Bronchial epithelial cell (primary cell): ENCODE results near the gene KAZN. TPM values are rescaled to one million over a fixed set of nuclear protein-coding genes. Genes with fewer than 3 reads are reported as not detected.

Experiments
- DNase-seq: peaks from one replicate; pipeline ENCODE4 v3.0.0-alpha.2; 2010; ENCODE audit warnings: low read depth
- FAIRE-seq: peaks from 2 replicates; lab custom pipeline; 2011; peaks lifted over from hg19 to GRCh38; lab: Jason Lieb, UNC
- H3K27me3 ChIP-seq: 2 replicates; pipeline ENCODE4 v1.5.1; 2011; ENCODE audit warnings: low read length; ENCODE audit not compliant: control insufficient read depth, insufficient read depth
- H3K36me3 ChIP-seq: 2 replicates; pipeline ENCODE4 v1.5.1; 2011; ENCODE audit warnings: low read length; ENCODE audit not compliant: control insufficient read depth, insufficient read depth
- H3K4me3 ChIP-seq: 2 replicates; pipeline ENCODE4 v1.5.1; 2011; ENCODE audit warnings: mild to moderate bottlenecking, low read depth, low read length, control low read depth
- total RNA-seq: library from RNA; depleted of rRNA; stranded (reverse); fragments of >200 nt; gene quantifications from 2 replicates; pipeline ENCODE4 v1.2.1, GENCODE V29; 2014
- TF ChIP-seq, protein P1 (sequence below): IDR thresholded peaks from 2 replicates; pipeline ENCODE4 v1.5.1; 2011; ENCODE audit warnings: mild to moderate bottlenecking, moderate library complexity, low read length, control low read depth, inconsistent platforms; ENCODE audit not compliant: insufficient read depth, severe bottlenecking

The KAZN gene
- total RNA-seq, 1 donor from 2014 or later: 4.7 TPM

DNA sequence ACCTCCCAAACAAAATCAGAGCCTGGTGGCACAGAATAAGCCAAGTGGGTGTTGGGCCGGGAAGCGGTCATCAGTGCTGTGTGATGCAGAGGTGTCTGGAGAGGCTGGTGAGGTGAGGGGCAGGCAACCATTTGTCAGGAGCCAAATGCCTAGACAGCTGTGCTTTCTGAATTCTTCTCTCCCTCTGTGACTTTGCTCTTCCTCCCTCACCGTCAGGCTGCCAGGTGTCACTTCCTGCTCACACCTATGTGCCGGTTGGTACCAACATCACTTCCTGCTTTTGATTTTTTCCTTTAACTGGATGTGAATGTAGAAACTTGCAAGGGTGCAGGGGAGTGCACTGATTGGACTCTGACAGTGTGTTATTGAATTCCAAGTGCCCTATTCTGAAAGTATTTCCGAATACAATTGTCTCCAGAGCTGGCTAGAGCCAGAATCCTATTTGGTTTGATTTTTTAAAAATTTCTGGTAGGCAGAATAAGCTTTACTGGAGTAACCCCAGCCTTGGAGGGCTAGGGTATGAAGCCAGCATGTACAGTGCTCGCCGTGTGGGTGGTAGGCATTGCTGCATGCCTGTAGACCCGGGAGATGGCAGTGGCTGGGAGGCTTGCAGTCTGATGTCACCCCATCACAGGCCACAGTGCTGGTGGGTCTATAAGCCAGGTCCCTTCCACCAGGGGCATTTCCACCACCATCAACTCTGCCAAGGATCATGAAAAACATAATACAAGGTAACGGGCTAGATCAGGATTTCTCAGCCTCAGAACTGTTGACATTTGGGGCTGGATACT is 210.9 kb downstream of the KAZN start:
- TF ChIP-seq, protein P1, sequence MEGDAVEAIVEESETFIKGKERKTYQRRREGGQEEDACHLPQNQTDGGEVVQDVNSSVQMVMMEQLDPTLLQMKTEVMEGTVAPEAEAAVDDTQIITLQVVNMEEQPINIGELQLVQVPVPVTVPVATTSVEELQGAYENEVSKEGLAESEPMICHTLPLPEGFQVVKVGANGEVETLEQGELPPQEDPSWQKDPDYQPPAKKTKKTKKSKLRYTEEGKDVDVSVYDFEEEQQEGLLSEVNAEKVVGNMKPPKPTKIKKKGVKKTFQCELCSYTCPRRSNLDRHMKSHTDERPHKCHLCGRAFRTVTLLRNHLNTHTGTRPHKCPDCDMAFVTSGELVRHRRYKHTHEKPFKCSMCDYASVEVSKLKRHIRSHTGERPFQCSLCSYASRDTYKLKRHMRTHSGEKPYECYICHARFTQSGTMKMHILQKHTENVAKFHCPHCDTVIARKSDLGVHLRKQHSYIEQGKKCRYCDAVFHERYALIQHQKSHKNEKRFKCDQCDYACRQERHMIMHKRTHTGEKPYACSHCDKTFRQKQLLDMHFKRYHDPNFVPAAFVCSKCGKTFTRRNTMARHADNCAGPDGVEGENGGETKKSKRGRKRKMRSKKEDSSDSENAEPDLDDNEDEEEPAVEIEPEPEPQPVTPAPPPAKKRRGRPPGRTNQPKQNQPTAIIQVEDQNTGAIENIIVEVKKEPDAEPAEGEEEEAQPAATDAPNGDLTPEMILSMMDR: no peak

DNA sequence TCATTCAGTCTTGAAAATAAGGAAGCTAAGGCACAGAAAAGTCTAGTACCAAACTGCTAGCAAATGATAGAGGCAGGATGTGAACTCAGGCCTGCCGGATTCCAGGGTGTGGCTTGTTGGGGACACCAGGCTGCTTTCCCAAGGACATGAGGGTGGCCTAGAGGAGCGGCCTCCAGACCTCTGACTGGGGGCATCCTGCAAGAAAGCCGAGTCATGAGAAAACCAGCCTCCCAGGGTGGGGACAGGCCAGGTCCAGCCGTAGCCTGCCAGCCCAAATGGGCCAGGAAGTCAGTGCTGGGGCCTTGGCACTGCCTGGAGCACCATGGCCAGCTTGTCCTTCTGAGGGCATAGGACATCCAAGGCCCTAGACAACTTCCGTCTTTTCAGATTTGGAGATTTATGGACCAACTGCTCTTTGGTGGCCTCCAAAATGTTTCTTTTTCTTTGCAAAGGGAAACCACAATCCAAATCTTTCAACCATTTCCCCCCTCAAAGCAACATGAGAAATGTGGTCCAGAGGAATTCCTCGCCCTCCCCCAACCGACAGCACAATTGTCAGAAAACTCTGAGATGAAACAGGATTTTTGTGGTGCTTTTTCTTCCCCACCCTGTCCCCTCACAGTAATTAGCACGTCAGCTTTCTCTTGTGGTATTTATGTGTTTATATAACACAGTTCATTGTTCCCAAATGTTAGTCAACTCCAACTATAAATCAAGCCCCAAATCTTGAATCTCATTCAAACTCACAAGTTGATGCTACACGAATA is 212.3 kb downstream of the KAZN start:
- no peak for DNase-seq
- Histone ChIP-seq H3K27me3 (no peaks in the 10 kb centered on the region), H3K36me3 (no peaks in the 10 kb centered on the region), H3K4me3 (no peak overlapping the region)
- TF ChIP-seq, protein P1: no peak
- FAIRE-seq: no peak

More for the DNA sequence above, 210.9 kb downstream of the KAZN start:
- no peak for FAIRE-seq
- no peak overlapping the region for H3K4me3 ChIP-seq
- H3K27me3 ChIP-seq: no peaks in the 10 kb centered on the region
- no peaks in the 10 kb centered on the region for H3K36me3 ChIP-seq
- DNase-seq: no peak

DNA sequence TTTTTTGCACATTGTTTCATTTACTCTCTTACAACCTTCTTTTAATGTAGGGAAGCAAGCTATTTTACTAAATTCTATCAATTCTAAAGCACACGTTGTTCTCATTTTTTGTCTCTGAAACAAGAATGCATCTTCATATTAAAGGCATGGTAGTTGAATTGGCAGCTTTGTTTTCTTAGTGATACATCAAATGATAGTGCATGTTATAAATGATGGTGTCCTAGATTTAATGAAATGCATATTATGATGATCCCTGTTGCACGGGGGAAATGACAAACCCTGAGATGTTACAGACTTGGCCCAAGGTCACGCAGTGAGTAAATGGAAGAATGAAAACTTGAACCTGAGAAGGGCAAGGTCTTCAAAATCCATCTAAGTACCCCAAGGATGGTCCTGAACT is 213.1 kb downstream of the KAZN start:
- Histone ChIP-seq H3K27me3 (no peaks in the 10 kb centered on the region), H3K4me3 (no peak overlapping the region), H3K36me3 (no peaks in the 10 kb centered on the region)
- TF ChIP-seq, protein P1: no peak
- DNase-seq (no peak), FAIRE-seq (no peak)

DNA sequence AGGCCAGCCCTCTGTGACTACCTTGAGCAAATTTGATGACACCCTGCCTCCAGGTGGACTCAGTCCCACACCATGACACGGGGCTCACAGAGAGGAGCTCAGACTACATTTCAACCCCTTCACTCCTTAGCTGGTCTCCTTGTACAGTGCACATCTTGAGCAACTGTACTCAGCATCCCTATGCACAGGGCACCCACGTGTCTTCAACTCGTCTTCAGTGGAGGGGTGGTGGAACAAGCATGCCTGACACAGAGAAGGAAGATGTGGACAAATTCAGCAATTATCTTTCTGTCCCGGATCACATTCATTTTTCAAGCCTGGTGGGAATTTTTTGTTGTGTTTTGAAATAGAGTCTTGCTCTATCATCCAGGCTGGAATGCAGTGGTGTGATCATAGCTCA is 213.7 kb downstream of the KAZN start:
- Histone ChIP-seq H3K4me3 (no peak overlapping the region), H3K36me3 (no peaks in the 10 kb centered on the region), H3K27me3 (no peaks in the 10 kb centered on the region)
- TF ChIP-seq, protein P1: no peak
- DNase-seq: no peak
- FAIRE-seq: no peak

DNA sequence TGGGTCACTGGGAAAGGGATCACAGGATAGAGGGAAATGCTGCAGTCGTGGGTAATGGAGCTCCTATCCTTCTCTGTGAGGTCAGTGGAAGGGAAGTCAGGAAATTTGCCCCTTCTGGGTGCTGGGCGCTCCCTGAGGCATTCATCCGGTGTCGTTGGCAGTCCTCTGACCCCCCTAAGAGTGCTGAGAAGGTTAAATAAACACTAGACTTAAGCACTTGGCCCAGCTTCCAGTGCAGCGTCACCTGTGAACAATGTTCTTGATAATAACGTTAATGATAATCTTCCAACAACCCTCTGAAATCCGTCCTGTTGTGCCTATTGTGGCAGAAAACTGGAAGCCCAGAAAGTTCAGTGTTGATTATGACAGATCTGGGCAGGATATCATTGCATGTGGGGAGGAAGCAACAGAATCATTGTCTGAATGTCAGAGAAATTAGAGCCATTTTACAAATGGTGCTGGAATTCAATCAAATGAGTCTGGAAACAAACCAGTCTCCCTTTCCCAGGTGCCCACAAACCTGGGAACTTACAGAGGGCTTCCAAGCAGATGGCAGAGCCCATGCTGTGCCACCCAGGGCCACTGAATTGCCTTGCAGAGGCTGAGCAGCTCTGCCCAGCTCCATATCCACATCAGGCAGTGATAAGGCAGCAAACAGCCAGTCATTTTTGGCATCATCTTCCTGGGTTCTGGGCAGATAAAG is 216.8 kb downstream of the KAZN start:
- Histone ChIP-seq H3K4me3 (no peak overlapping the region), H3K36me3 (no peaks in the 10 kb centered on the region), H3K27me3 (no peaks in the 10 kb centered on the region)
- DNase-seq (no peak), FAIRE-seq (no peak)
- TF ChIP-seq, protein P1: no peak
